Duodenal mucosa (tissue), 2 donors: ENCODE measurements around the gene MRPS33.
"Not testable (repeated sequence)": the region's sequence is repeated elsewhere in the genome, so short reads cannot be mapped to it uniquely, and the experiment has no call there.

Source experiments
- H3K27ac ChIP-seq: one replicate; pipeline ENCODE4 v1.7.0; 2013; ENCODE audit warnings: low read depth, low read length
- H3K27me3 ChIP-seq, 2 donors: one replicate each; pipeline ENCODE4 v1.7.0; 2013; ENCODE audit warnings: low read length in 2 of 2, control low read depth in 1 of 2; ENCODE audit not compliant: insufficient read depth in 2 of 2, control insufficient read depth in 1 of 2
- H3K36me3 ChIP-seq, 2 donors: one replicate each; pipeline ENCODE4 v1.7.0; 2013; ENCODE audit warnings: low read length in 2 of 2, control low read depth in 1 of 2; ENCODE audit not compliant: insufficient read depth in 2 of 2, control insufficient read depth in 1 of 2
- H3K4me1 ChIP-seq, 2 donors: one replicate each; pipeline ENCODE4 v1.7.0; 2013; ENCODE audit warnings: low read length in 2 of 2, control low read depth in 1 of 2; ENCODE audit not compliant: insufficient read depth in 2 of 2, control insufficient read depth in 1 of 2
- H3K4me3 ChIP-seq, 2 donors: one replicate each; pipeline ENCODE4 v1.7.0; 2013; ENCODE audit warnings: low read length in 2 of 2, low read depth in 1 of 2
- H3K9ac ChIP-seq, 2 donors: one replicate each; pipeline ENCODE4 v1.7.0; 2013; ENCODE audit warnings: low read length in 2 of 2, low read depth in 1 of 2
- H3K9me3 ChIP-seq, 2 donors: one replicate each; pipeline ENCODE4 v1.7.0; 2013; ENCODE audit warnings: low read length in 2 of 2, control low read depth in 1 of 2; ENCODE audit not compliant: control insufficient read depth in 1 of 2

MRPS33 gene

DNA sequence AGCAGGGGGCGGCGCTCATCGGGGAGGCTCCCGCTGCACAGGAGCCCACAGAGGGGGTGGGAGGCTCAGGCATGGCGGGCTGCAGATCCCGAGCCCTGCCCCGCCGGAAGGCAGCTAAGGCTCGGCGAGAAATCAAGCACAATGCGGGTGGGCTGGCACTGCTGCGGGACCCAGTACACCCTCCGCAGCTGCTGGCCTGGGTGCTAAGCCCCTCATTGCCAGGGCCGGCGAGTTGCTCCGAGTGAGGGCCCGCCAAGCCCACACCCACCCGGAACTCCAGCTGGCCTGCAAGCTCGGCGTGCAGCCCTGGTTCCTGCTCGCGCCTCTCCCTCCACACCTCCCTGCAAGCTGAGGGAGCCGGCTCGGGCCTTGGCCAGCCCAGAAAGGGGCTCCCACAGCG, 57.8 kb downstream of the MRPS33 start:
- H3K36me3 ChIP-seq, H3K4me1 ChIP-seq, H3K4me3 ChIP-seq, H3K9me3 ChIP-seq, H3K27ac ChIP-seq, H3K9ac ChIP-seq, H3K27me3 ChIP-seq: not testable (repeated sequence)
